Measurements from ENCODE around the gene KAT5. TPM values are rescaled to one million over a fixed set of nuclear protein-coding genes. Genes with fewer than 3 reads are reported as not detected.
"Not testable (repeated sequence)": the region's sequence is repeated elsewhere in the genome, so short reads cannot be mapped to it uniquely, and the experiment has no call there.

The KAT5 gene
- total and polyA plus RNA-seq, 10 of the 15 experiments (the other 5 are each of a cell fraction or from before 2014, with no cell fraction given): 3.4 to 66.1 (median 46.3) TPM

GRCh38 chr11:65706303-65706763 lies 5.7 kb upstream of the KAT5 start:
- H3K27ac ChIP-seq (ENCODE audit: control insufficient read depth, insufficient read depth); in situ Hi-C loops (cut with MboI); H3K9me3 ChIP-seq (replicated peaks; ENCODE audit: control insufficient read depth, insufficient read depth, low read length); DNase-seq (ENCODE audit: low read depth, low spot score); H3K27me3 ChIP-seq (replicated peaks in 1 of 2; ENCODE audit: control insufficient read depth in 2 of 2, insufficient read depth in 2 of 2, low read length in 1 of 2); H3K36me3 ChIP-seq (ENCODE audit: control insufficient read depth in 2 of 2, insufficient read depth in 2 of 2, low read length in 1 of 2); H4K20me1 ChIP-seq (ENCODE audit: control insufficient read depth, insufficient read depth); H3K4me1 ChIP-seq (ENCODE audit: control insufficient read depth, insufficient read depth, low read length); BruUV-seq (replicated peaks); H3K79me2 ChIP-seq (ENCODE audit: control insufficient read depth, insufficient read depth, low read length): not testable (repeated sequence)
- 2% methylated on average over 14 of the region's 14 CpGs for WGBS (ENCODE audit: insufficient coverage, insufficient replicate concordance, low lambda C conversion rate, missing lambda C conversion rate)
- ChIA-PET RAD21 (ENCODE audit: unreplicated experiment) (interaction anchor here (0.7 to 2.1 kb wide), 7 partner anchors 13 to 179 kb away, joined by 3 to 15 read pairs (median 4); no protein-coding TSS in a partner anchor), SMC1A (ENCODE audit: uncharacterized antibody, unreplicated experiment) (interaction anchor here (0.9 to 1.6 kb wide), 6 partner anchors 13 to 121 kb away, joined by 3 to 7 read pairs (median 4); no protein-coding TSS in a partner anchor), CTCF (interaction anchor here (0.7 to 3.5 kb wide), 20 partner anchors 20 to 316 kb away, joined by 3 to 26 read pairs (median 4); partner anchors contain the start of gene SIPA1), POLR2A (interaction anchor here (1.3 to 2.0 kb wide), 2 partner anchors 66 to 147 kb away, joined by 4 to 7 read pairs; no protein-coding TSS in a partner anchor)
- Histone ChIP-seq H3K9ac (ENCODE audit: control insufficient read depth, insufficient read depth, low read length) (peak overlapping the region; percentile 15; the same call in 1 of the 2 replicates), H2AFZ (ENCODE audit: control insufficient read depth, low read depth, low read length) (peak overlapping the region; percentile 97), H3K4me3 (peak overlapping the region; percentile 29; the same call in 1 of the 2 replicates), H3K4me2 (ENCODE audit: control insufficient read depth, insufficient read depth) (peak overlapping the region; percentile 81)
- peak; percentile 13 for FAIRE-seq
- peak; percentile 57 for ATAC-seq
- intact Hi-C loops (cut with micrococcal nuclease; ENCODE audit: unreplicated experiment): loop anchor here (2.0 to 5.0 kb wide), 2 partner anchors 79 to 282 kb away; no protein-coding TSS in a partner anchor
- TF ChIP-seq CREM (IDR thresholded peaks at IDR 0.05; ENCODE audit: low read depth): peak; percentile 73
- peak; percentile 55 for TF ChIP-seq SKIL (IDR thresholded peaks at IDR 0.05; ENCODE audit: low read depth, poor library complexity, severe bottlenecking)
- TF ChIP-seq DPF2 (IDR thresholded peaks at IDR 0.05): peak; percentile 56; the same call in 1 of the 2 replicates
- TF ChIP-seq, protein P1, sequence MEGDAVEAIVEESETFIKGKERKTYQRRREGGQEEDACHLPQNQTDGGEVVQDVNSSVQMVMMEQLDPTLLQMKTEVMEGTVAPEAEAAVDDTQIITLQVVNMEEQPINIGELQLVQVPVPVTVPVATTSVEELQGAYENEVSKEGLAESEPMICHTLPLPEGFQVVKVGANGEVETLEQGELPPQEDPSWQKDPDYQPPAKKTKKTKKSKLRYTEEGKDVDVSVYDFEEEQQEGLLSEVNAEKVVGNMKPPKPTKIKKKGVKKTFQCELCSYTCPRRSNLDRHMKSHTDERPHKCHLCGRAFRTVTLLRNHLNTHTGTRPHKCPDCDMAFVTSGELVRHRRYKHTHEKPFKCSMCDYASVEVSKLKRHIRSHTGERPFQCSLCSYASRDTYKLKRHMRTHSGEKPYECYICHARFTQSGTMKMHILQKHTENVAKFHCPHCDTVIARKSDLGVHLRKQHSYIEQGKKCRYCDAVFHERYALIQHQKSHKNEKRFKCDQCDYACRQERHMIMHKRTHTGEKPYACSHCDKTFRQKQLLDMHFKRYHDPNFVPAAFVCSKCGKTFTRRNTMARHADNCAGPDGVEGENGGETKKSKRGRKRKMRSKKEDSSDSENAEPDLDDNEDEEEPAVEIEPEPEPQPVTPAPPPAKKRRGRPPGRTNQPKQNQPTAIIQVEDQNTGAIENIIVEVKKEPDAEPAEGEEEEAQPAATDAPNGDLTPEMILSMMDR (IDR thresholded peaks at IDR 0.05 in 2 of 3, conservative IDR thresholded peaks at IDR 0.05 in 1 of 3; ENCODE audit: control insufficient read depth in 2 of 3, extremely low read depth in 1 of 3, insufficient read depth in 1 of 3, low read depth in 3 of 3, low read length in 3 of 3): peak; percentile 16 to 51 (median 49)
- peak; percentile 38; the same call in 1 of the 2 replicates for TF ChIP-seq RUNX3 (IDR thresholded peaks at IDR 0.05; ENCODE audit: low read length)
- peak in 1 of 2 experiments; percentile 39; a peak in 1 of 4 replicates for TF ChIP-seq BHLHE40 (IDR thresholded peaks at IDR 0.05; ENCODE audit: borderline replicate concordance in 1 of 2, low read depth in 2 of 2, low read length in 1 of 2)
- 0 out of 2 replicates have a peak, but pooled peaks have one; percentile 18 for TF ChIP-seq CREB1 (IDR thresholded peaks at IDR 0.05; ENCODE audit: low read depth)
- TF ChIP-seq EED (IDR thresholded peaks at IDR 0.05; ENCODE audit: low read depth): 0 out of 2 replicates have a peak, but pooled peaks have one; percentile 16
- peak; percentile 55; the same call in 1 of the 2 replicates for TF ChIP-seq NBN (IDR thresholded peaks at IDR 0.05)
- peak; percentile 80 for TF ChIP-seq IKZF1 (conservative IDR thresholded peaks at IDR 0.05)
- TF ChIP-seq RFX5 (IDR thresholded peaks at IDR 0.05; ENCODE audit: low read depth, low read length): peak; percentile 87
- TF ChIP-seq RELB (IDR thresholded peaks at IDR 0.05; ENCODE audit: low read depth): peak; percentile 61
- peak; percentile 23; the same call in 1 of the 2 replicates for TF ChIP-seq NR2F1 (conservative IDR thresholded peaks at IDR 0.05)
- TF ChIP-seq ATF7 (IDR thresholded peaks at IDR 0.05; ENCODE audit: low read depth): peak; percentile 66

Data from GM12878 (cell line).